Measurements from ENCODE around the gene KIF3C.
"Not testable (repeated sequence)": the region's sequence is repeated elsewhere in the genome, so short reads cannot be mapped to it uniquely, and the experiment has no call there.

KIF3C gene

GRCh38 chr2:25998816-25999383, 16.6 kb upstream of the KIF3C start:
- not testable (repeated sequence) for DNase-seq

- no peak for DNase-seq
These were observed 14.5 kb upstream of the KIF3C start for GRCh38 chr2:25996844-25997243.

- no peak for DNase-seq
These were observed 12.2 kb upstream of the KIF3C start for GRCh38 chr2:25994509-25994908.

GRCh38 chr2:25993049-25993448, 10.8 kb upstream of the KIF3C start:
- DNase-seq: no peak

GRCh38 chr2:25992556-25992955, 10.3 kb upstream of the KIF3C start:
- DNase-seq: no peak

- DNase-seq: no peak
These were observed 9.7 kb upstream of the KIF3C start for GRCh38 chr2:25991965-25992364.

GRCh38 chr2:25989154-25989553, 6.9 kb upstream of the KIF3C start:
- no peak for DNase-seq

- no peak for DNase-seq
These were observed 5.8 kb upstream of the KIF3C start for GRCh38 chr2:25988134-25988533.

- no peak for DNase-seq
These were observed 1.4 kb upstream of the KIF3C start for GRCh38 chr2:25983735-25984134.

GRCh38 chr2:25982968-25983280, 627 bp upstream of the KIF3C start:
- no peak for DNase-seq

- DNase-seq: no peak
These were observed 563 bp downstream of the KIF3C start for GRCh38 chr2:25981596-25982272.

GRCh38 chr2:25980951-25981350, 1.3 kb downstream of the KIF3C start:
- DNase-seq: no peak

GRCh38 chr2:25980076-25980887, 2.0 kb downstream of the KIF3C start:
- DNase-seq: no peak

GRCh38 chr2:25979001-25979400, 3.3 kb downstream of the KIF3C start:
- DNase-seq: no peak

GRCh38 chr2:25977768-25978167, 4.5 kb downstream of the KIF3C start:
- DNase-seq: no peak

- no peak for DNase-seq
These were observed 5.1 kb downstream of the KIF3C start for GRCh38 chr2:25976983-25977741.

GRCh38 chr2:25972049-25972823, 10.1 kb downstream of the KIF3C start:
- no peak for DNase-seq

- DNase-seq: no peak
These were observed 10.7 kb downstream of the KIF3C start for GRCh38 chr2:25971596-25971995.

- no peak for DNase-seq
These were observed 15.6 kb downstream of the KIF3C start for GRCh38 chr2:25966531-25967270.

GRCh38 chr2:25964891-25965290, 17.4 kb downstream of the KIF3C start:
- DNase-seq: no peak

- DNase-seq: no peak
These were observed 21.4 kb downstream of the KIF3C start for GRCh38 chr2:25960920-25961319.

GRCh38 chr2:25960396-25960795, 21.9 kb downstream of the KIF3C start:
- DNase-seq: no peak
